Measurements from ENCODE around the gene FAM135A.
"Not testable (repeated sequence)": the region's sequence is repeated elsewhere in the genome, so short reads cannot be mapped to it uniquely, and the experiment has no call there.

Gene FAM135A

DNA sequence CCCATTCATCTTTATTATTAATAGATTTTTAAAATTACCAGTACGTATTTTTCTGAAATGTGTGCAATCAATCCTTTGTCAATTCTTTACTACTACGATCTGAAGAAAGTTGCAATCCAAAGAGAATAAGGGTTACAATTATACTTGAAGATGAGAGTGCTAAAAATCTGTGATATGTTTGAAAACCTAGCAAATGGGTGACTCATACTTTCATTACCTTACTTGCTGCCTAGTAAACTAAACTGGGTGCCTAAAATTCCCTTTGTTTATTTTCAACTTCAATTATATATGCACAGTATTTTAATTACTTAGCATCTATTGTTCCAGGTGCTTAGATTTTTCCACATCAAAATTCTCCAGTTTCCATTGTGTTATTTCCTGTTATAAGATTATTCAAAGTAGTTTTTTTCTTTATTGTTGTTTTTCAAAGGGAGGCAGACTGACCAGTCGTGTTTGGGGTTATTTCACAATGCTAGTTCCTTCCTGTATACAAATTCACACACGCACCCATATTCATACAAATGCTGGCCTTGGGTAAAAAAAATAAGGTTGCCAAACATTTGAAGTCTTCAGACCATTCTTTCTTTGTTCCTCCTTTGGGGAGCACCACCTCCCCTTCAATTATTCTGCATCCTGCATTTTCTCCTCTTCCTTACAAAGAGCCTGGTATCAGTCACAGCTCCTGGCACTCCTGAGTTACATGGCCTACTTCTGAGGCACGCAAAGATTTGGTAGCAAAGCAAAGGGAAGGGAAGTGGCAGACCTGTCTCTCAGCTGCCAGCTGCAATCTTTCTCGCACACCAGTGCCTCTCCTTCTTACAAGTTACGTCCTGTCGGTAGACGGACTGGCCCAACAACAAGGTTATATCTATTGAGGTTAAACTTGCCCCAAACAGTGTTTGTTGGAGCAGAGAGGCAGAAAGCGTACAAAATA lies 16.2 kb upstream of the FAM135A start:
- DNase-seq, result no peak

DNA sequence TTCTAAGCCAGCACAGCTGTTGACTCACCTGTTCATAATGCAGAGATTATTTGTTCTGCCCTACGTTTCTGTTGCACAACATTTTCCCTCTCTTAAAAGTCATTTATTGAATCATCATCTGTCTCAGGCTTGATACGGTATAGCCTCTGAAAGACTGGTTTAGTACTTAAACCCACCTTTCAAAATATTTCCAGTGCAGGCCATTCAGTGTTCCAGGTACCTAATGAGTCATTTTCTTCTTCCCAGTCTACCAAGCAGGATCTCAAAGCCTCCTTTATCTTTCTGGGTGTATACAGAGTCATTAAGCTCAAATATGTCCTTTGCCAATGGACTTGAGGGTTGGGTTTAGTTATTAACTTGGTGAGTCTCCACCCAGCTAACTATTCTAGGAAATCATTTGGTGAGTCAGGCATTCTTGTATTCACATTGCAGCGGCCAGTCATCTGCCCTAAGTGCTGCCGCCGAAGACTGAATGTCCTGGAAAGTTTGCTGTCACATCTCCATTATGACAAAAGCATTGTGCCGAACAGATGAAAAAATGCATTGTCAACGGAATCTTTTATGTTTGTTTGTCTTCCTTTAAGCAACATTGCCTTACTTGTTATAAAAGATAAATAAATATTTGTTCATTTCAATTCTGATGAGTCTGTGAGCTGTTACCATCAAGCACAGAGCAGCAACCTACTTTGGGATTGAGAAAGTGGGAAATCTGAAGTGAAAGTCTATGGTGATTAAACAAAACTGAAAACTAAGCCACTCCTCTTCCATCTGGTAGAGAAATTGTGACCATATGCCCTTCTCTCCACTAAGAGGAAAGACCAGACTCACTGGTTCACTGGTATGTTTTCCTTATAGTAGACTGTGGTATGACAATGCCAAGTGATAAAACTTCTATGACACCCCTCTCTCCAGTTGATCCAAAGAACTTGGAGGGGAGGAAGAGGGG lies 14.3 kb upstream of the FAM135A start:
- no peak for DNase-seq

DNA sequence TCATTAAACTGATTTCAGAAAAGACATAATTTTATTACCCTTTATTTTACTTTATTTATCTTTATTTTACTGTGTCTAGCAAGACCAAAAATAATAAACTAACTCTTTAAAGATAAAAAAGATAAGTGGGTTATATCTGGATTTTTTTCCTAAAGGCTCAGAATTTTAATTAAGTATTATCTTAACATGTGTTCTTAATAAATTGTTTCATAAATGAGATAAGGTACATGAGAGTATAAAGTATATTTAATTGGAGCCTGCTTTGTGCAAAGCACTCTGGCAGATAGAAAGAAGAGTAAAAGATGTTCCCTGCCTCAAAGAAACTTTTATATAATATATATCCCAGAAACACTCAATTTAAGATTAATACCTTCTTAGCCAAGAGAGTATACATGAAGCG lies 8.7 kb upstream of the FAM135A start:
- no peak for DNase-seq

DNA sequence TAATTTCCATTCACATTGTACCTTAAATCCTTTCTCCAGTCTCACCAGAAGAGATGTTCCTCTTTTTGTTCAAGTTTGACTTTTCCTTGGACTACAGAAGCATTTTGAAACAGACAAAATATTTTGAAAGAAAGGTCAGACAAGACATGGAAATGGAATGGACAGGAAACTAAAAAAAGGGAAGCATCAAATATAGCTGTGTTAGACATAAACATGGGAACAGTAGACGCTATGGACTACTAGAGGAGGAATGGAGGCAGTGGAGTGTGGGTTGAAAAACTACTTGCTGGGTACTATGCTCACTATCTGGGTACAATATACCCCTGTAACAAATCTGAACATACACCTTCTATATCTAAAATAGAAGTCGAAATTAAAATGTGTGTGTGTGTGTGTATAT lies 4.1 kb upstream of the FAM135A start:
- DNase-seq, result no peak

DNA sequence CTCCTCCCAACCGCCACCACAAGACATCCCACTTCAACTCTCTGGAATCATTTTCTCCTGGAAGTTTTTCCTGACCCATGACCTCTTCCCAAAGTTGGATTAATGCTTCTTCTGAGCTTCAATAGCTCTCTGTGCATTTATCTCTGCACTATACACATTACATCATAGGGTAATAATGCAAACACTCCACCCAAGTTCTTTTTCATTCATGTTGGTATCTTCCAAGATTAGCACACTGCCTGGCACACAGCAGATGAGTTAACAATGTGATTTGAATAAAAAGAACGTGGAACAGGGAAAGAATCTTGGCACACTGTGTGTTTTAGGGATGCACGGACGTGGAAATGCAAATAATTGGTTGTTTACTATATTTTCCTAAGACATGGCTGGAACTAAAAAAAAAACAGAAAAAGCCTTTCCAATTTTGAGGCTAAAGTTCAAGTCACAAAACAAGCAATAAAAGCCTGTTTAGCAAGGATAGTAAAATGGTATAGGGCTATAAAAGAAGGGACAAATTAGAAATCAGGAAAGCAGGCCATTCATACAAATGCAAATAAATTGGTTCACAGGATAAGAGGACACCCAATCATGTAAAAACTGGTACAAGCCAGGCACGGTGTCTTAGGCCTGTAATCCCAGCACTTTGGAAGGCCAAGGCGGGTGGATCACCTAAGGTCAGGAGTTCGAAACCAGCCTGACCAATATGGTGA lies 1.6 kb upstream of the FAM135A start:
- DNase-seq, result no peak

DNA sequence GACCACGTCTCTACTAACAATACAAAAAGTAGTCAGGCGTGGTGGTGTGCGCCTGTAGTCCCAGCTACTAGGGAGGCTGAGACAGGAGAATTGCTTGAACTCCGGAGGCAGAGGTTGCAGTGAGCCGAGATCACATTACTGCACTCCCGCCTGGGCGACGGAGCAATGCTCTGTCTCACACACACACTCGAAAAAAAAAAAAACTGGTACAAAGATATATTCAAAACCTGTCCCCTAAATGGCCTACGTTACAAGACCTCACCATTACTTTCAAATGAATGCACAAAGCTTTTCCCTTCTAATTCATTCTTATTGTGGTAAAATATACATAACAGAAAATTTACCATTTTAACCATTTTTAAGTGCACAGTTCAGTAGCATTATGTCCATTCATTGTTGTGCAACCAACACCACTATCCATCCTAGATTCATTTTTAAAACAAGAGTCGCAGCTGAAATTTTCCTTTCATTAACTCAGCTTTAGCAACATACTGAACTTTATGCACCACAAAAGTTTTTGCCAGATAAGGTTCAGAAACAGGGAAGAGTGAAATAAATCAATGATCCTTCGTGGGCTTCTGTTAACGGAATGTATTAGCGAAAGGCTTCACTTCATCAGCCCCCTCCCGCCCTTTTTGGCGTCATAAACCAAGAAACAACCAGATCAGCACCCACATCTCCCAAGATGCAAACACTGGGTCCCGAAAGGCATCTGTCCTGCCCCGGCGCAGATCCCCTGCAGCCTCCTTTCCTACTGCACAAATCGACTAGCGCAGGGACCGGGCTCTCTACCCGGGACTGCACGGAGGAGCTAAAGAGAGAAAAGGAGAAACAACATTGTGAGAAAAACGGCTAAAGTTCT lies 825 bp upstream of the FAM135A start:
- DNase-seq, result no peak

DNA sequence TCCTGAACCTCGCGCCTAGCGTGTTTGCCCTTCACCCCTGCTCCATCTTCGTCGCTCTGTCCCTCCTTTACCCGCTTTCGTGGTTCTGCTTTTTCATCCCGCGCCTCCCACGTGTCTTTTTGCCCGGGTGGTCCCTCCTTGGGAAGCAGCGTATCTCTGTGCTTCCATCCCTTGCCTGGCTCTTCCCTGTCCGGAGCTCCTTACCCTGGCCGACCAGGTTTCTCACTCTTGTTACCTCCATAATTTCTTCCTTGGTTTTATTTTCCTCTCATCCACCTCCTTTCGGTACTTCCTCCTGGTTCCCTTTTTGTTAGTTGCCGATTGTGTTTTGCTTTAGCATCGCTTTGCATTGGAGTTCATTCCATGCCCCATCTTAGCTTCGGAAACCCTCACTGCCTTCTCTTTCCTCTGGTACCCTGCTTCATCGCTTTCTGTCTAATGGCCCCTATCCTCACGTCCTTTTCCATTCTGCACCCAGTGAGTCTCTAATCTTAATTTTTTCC lies 735 bp downstream of the FAM135A start:
- DNase-seq, result no peak

DNA sequence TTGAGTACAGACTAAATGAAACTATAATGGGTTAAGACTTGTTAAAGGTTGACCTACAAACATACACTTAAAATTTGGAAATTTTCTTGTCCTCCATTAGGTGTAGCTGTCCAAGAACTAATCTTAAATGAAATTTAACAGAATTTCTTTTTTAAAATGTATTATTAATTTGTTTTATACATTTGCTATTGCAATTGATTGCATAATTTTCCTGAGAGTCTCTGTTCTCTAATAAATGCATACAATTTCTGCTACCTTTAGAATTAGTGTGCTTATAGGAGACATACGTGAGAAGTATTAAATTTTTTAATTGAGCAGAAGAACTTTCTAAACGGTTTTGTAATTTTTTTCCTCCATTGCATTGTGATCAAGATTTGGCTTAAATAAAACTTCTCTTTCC lies 1.5 kb downstream of the FAM135A start:
- no peak for DNase-seq

DNA sequence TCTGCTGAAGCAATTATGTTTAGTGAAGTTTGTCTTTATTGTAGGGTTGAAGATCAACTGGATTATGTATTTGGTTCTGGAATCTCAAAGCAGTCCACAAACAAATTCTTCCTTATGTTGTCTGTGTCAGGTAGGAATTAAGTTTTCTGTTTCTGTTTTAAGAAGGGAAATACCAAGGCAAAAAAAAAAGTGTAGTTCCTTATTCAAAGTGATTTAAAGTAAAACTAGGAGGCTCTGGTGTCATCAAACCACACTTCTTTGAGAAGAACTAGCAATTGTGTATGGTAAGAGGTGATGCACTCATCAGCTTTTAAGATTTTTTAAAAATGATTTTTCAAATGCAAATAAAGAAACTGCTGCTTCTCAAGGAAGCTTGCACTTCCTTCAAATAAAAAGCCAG lies 1.9 kb downstream of the FAM135A start:
- DNase-seq, result no peak

DNA sequence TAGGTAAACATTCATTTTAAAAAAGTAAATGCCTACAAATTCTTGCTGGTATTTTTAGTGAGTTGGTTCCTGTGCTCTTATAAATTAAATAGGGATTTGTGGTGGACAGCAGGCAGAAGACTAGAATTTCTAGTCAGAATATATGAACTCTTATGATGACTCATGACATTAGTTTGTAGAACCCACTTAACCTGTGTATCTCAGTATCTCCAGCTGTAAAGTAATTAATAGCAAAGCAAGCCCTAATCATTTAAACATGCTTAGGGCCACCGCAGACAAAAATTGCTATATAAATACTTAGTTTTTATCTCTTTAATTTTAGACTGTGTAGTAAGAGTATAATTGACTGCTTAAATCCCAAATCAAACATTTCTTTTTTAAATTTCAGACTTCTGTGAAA lies 2.4 kb downstream of the FAM135A start:
- DNase-seq, result no peak

DNA sequence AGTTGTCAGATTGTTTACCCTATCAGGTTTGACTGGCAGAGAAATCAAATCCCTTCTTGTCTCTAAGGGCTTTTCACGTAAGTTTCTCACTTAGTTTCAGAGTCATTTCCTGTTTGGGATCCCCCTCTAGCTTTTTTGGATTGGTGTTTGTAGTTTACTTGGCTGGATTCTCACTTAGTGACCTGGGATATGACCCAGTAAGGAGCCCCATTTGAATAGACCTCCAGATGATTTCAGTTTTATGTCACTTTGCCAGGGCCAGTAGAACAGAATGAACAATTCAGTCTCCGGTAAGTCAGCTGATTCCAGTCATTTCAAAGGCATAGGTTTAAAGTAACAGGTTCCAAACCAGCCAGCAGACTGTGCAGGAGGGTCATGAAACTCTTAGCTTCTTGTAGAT lies 8.2 kb downstream of the FAM135A start:
- no peak for DNase-seq

DNA sequence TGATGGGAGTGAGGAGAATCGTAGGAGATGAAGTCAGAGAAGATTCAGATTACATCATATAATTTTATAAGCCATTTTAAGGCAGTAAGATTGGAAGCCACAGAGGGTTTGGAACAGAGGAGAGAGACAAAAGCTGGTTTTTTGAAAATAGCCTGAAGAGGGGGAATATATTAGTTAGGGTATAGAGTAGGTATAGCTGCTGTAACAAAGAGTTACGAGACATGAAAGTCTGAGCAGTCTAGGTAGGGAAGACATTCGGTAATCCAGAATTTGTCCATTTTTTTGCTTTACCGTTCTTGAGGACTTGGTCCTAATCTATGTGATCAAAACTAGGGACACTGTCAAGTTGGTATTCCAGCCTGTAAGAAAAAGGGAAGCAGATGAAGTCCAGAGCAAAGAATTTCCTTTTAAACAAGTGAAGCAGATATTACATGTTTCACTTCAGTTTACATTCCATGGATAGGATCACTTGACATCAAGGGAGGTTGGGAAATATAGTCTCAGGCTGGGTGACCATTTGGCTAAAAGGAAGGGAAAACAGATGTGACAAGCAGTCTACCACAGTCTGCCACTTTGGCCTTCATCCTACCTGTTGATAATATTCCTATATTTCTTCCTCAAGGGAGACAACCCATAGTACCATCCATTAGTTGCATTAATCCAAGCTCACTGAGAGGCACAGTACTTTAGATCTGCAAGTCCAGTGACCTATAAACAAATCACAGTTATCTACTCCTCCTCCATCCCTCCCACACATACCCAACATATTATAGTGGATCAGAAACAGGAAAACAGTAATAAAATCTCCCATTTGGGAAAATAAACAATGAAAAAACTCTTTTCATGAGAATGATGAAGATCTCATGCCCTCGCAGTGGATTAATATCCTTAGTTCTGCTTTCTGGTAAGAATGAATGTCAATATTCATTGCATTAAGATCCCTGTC lies 10.2 kb downstream of the FAM135A start:
- DNase-seq, result no peak

DNA sequence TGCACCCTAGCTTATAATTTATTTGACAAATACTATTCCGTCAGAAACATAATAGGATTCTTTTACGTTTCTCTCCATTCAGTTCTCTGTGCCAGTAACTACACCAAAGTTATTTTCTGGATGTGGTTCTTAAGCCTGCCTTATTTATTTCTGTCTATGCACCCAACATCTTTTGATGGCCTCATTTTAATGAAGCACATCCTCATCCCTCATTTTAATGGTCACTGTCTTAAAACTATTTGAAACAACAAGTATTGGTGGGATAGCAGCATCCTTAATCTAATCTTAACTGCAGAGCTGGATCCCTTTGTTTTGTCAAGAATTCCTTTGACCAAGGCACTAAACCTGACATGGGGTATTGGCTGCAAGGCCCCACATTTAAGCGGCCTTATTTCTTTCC lies 11.0 kb downstream of the FAM135A start:
- DNase-seq, result no peak

DNA sequence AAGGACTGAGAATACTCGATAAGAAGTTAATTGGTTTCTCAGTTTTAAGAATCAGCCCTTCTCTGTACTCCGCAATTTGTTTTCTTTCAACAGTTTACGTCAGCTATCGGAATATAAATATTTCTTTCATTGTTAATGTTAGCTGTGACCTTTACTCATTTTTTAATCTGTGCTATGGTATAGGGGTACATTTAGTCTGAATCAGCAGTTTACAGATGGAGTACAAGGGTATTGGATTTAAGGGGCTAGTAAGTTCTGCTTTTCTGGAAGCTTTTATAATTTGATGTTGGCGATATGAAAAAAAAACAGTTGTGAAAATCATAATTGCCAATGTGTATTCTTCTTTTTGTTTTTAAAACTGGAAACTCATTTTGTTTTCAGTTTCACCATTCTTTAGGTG lies 23.0 kb downstream of the FAM135A start:
- no peak for DNase-seq

DNA sequence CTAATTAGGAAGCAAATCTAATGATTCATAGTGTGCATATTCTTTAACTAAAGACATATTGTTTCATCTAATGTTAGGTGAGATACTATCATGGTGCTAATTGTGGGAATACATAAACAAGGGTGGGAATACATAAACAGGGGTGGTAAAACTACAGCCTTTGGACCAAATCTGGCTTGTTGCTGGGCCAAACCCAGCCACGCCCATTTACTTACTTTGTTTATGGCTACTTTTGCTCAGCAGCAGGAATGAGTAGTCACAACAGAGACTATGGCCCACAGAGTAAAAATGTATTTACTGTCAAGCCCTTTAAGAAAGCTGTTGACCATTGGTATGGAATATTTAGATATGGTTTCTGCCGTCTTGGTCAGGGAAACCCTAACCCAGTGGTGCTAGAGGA lies 31.7 kb downstream of the FAM135A start:
- no peak for DNase-seq

DNA sequence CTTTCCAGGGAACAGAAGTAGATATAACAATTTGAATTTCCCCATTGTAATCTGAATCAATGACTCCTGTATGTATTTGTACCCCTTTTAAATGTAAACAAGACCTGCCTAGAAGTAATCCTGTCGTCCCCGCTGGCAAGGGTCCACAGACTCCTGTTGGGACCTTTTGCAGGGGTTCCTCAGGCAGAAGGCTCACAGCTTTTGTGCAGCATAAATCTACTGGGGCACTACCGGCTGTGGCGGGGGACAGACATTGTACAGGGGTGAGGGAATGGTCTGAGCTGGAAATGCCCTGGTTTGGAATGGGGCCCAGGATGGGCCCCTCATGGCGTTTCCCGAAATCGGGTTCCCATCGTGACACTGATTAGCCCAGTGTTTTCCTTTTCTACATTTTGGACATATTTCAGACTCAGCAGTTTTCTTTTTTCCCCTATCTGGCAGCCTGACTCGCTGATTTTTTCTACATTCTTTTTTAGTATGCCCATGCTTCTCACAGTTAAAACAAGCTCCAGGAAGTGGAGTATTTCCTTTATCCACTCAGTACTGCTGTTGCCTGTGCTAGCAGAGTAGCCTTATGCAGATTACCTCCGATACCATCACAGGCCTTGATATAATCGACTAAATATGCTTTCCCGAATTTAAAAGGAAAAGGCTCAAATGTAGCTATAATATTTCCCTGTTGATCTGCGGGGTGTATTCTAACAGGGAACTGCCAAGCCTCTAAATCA lies 34.2 kb downstream of the FAM135A start:
- DNase-seq, result not testable (repeated sequence)

DNA sequence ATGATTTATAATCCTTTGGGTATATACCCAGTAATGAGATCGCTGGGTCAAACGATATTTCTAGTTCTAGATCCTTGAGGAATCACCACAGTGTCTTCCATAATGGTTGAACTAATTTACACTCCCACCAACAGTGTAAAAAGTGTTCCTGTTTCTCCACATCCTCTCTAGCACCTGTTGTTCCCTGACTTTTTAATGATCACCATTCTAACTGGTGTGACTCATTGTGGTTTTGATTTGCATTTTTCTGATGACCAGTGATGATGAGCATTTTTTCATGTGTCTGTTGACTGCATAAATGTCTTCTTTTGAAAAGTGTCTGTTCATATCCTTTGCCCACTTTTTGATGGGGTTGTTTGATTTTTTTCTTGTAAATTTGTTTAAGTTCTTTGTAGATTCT lies 40.6 kb downstream of the FAM135A start:
- not testable (repeated sequence) for DNase-seq

DNA sequence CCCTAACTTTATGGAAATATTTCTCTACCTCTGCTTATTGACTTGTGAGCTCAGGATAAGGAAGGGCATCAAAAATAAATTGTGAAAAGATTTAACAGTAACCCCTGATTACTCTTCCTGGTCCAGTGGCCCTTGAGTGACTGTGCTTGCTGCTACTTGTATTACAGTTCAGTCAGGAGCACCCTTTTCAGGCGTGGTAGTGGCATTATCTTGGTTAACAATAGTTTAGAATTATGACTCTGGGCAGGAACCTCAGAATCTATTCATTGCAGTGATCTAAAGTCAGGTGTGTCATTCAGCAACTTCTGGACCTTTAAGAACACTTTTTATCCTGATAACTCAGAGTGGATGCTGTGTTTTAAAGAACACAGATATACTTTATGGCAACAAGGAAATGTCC lies 43.4 kb downstream of the FAM135A start:
- DNase-seq, result no peak

DNA sequence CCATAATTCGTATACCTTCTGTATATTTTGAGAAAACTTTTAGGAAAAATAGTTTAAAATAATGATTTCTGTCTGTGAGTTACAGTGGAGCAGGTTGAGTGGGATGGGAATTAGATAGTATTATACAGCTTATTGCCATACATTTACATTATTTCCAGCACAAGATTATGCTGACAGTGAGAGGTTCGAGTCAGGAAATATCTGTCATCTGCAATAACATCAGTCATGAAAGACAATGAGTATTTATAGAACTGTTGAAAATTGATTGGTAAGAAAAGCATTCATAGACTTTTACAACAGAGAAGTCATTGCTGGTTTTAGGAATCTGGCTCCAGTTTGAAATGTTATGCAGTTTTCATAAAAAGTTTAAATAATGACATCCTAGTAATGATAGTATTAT lies 45.9 kb downstream of the FAM135A start:
- DNase-seq, result no peak

DNA sequence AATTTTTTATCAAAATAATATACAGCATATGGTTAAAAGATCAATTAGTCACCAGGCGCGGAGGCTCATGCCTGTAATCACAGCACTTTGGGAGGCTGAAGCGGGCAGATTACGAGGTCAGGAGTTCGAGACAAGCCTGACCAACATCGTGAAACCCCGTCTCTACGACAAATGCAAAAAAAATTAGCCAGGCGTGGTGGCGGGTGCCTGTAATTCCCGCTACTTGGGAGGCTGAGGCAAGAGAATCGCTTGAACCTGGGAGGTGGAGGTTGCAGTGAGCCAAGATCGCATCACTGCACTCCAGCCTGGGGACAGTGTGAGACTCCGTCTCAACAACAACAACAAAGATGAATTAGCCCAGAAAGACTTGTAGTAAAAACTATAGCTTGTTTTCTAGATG lies 46.4 kb downstream of the FAM135A start:
- DNase-seq, result not testable (repeated sequence)

Measured in left hindlimb (tissue), 1 donor.